GM21367 (cell line): ENCODE measurements around the gene CADM2.
"Not testable (repeated sequence)": the region's sequence is repeated elsewhere in the genome, so short reads cannot be mapped to it uniquely, and the experiment has no call there.

ENCODE experiments used
- ATAC-seq: cut with Tn5 transposase; IDR thresholded peaks from one replicate; pipeline ENCODE4 v1.9.1; 2021; ENCODE audit not compliant: unreplicated experiment

CADM2 gene

DNA sequence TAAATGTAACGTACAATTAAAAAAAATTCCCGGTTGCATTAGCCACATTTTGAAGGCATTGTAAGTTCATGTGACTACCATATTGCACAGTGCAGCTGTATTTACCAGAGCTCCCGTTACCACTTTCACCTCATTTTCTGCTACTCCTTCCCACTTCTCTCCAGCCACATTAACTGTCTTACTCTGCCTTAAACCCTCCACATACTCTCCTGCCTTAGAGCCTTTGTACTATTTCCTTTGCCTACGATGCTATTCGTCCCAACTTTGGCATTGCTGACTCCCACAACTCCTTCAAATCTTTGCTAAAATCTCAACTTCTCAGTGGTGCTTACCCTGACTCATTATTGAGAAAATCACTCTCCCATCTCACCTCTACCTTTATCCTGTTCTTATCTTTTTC is 115.2 kb downstream of the CADM2 start:
- ATAC-seq: no peak

DNA sequence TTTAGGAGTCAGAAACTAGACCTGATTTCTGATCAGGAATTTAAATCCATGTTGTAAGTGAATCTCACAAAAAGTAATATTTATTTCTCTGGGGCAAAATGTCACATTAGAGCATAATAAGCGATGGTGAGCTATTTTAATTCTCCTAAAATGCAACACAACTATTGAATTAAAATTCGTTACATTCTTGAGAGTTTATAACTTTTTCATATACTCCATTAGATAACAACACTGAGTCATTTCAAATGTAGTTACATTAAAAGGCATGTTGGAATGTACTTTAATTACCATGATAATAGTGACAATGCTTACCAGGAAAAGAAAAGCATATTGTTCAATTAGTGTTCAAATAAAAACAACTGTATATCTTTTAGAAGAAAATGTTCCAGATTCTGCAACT is 116.9 kb downstream of the CADM2 start:
- ATAC-seq: no peak

GRCh38 chr3:85077018-85077417 is 118.2 kb downstream of the CADM2 start:
- ATAC-seq: no peak

GRCh38 chr3:85081191-85081906 is 122.6 kb downstream of the CADM2 start:
- ATAC-seq: no peak

DNA sequence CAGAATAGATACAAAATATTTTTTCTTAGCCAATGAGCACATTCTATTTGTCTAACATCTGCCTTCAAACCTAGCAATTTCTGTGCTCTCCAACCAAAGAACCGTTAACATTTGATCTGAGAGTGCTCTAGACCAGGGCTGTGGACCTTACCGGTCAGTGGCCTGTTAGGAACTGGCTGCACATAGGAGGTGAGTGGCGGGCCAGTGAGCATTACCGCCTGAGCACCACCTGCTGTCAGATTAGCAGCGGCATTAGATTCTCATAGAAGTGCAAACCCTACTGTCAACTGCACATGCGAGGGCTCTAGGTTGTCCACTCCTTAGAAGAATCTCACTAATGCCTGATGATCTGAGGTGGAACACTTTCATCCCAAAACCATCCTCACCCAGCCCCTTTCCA is 131.7 kb downstream of the CADM2 start:
- ATAC-seq: no peak

GRCh38 chr3:85100316-85100715 is 141.5 kb downstream of the CADM2 start:
- ATAC-seq: no peak

- no peak for ATAC-seq
These were observed 144.0 kb downstream of the CADM2 start for GRCh38 chr3:85102781-85103180.

GRCh38 chr3:85110393-85110792 is 151.6 kb downstream of the CADM2 start:
- no peak for ATAC-seq

DNA sequence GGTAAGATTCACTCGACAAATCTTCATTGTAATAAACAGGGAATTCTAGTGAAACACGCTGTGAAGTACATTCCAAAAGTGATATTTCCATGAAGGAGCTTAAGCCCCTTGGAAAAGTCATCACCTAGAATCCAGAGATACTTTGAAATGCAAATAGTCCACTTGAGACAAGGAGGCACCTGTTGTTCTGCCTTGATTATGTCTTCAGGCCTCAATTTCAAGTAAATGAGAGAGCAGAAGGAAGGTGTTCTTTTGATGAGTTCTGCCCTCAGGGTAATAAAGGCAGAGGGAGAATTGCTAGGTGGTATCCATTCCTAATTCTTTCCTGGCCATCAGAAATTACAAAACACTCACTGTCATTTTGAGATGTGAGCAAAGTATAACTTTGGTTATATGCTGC is 162.1 kb downstream of the CADM2 start:
- ATAC-seq: no peak

GRCh38 chr3:85132864-85133263 is 174.1 kb downstream of the CADM2 start:
- not testable (repeated sequence) for ATAC-seq

DNA sequence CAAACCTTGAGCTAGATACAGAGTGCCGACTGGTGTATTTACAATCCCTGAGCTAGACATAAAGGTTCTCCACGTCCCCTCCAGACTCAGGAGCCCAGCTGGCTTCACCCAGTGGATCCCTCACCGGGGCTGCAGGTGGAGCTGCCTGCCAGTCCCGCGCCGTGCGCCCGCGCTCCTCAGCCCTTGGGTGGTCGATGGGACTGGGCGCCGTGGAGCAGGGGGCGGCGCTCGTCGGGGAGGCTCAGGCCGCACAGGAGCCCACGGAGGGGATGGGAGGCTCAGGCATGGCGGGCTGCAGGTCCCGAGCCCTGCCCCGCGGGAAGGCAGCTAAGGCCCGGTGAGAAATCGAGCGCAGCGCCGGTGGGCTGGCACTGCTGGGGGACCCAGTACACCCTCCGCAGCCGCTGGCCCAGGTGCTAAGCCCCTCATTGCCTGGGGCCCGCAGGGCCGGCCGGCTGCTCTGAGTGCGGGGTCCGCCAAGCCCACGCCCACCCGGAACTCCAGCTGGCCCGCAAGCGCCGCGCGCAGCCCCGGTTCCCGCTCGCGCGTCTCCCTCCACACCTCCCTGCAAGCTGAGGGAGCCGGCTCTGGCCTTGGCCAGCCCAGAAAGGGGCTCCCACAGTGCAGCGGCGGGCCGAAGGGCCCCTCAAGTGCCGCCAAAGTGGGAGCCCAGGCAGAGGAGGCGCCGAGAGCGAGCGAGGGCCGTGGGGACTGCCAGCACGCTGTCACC is 175.1 kb downstream of the CADM2 start:
- ATAC-seq: not testable (repeated sequence)

DNA sequence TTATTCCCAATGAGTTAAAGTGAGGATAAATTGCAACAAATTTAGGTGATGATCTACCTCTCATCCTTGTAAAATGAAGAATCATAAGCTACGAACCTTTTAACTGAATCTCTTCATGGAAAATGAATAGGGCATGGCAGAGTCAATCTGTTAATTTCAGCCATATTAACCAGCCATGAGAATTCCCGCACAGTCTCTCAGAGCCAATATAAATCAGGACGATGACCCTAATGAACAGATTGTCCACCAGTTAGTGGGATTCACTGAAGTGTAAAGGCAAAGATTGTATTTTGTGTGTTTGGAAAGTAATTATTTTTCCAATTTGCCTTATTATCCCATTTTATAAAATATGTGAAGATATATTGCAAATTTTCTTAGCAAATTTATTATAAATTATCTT is 183.8 kb downstream of the CADM2 start:
- ATAC-seq: no peak

DNA sequence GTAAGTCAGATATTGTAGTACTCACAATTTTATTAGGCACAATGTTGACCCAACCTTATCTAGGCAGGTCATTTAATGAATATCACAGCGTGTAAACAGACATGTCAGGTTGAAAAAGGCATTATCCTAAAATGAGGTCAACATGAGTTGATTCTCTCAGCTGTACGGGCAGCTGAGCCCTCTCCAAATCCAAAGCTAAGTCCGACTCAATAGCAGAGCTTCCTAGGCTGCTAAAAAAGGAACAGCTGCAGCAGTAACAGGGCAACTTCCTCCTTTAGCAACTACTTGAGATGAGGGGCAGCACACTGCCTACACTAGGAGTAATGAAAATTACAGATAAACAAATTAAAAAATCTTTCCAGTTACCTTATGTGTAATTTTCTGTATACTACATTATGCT is 189.2 kb downstream of the CADM2 start:
- no peak for ATAC-seq

DNA sequence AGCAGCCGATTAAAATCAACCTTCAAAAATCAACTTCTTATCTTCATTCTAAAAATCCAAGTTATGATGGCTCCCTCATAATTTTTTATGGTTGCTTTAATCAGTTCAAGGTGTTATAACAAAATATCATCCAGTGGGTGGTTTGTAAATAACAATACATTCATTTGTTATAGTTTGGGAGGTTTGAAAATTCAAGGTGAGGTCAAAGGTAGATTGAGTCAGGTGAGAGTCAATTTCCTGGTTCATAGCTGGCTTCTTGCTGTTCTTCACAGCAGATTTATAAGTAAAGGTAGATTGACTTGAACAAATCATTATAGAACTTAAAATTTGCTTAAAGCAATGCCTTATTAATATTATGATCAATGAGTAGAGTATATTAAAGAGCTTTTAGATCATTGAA is 192.8 kb downstream of the CADM2 start:
- no peak for ATAC-seq

- ATAC-seq: not testable (repeated sequence)
These were observed 194.5 kb downstream of the CADM2 start for GRCh38 chr3:85153279-85153678.

DNA sequence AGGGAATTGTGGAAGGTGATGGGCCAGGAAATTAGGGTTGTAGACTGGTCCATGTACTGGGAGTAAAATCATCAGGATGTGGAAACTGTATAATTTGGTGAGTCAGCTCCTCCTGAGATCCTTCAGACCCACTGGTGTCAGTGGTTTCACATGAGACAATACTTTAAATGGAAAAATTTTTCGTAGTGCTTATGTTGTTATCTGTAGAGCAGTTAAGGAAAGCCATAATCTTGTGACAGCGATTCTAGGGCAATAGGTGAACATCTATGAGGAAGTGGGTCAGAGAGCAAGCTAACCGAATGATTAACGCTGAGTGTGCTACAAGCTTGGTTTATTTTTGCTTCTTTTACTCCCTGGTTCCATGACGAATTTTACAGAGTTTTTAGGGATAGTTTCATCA is 200.6 kb downstream of the CADM2 start:
- no peak for ATAC-seq

GRCh38 chr3:85161544-85161943 is 202.8 kb downstream of the CADM2 start:
- ATAC-seq: no peak

- no peak for ATAC-seq
These were observed 204.1 kb downstream of the CADM2 start for GRCh38 chr3:85162905-85163304.

DNA sequence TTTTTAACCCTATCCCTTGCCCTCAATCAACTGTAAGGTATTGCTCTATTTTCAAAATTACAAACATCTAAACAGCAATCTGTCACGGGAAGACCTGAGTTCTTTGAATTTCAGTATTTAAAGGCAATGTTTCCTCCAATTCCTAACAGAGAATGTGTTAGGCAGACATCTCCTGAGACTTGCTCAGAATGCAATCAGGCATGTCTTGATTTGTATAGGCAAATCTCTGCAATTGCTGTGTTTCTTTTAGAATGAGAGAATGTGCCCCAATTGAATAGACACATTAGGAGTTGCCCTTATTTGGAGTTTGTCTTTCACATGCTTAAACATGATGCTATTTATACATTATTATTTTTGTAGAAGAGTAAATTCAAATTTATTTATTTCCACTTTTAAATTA is 205.6 kb downstream of the CADM2 start:
- no peak for ATAC-seq

- ATAC-seq: no peak
These were observed 208.8 kb downstream of the CADM2 start for GRCh38 chr3:85167576-85167975.

DNA sequence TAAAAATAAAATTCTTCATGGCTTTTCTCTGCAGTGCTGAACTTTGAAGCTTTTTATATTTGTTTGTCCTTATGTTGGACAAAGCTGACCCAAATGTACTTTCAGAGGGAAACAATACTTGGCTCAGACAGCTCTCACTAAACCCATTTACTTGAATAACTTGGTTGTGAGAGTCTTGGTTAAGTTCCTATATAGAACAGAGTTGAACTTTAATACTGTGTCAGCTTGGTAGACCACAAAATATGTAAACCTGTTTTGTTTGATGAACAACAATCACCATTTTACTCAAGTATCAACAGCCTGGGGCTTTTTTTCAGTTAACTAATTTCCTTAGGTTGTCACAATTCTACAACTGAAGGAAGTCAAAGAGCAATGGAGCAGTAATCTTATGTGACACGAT is 211.9 kb downstream of the CADM2 start:
- no peak for ATAC-seq

GRCh38 chr3:85171976-85172375 is 213.2 kb downstream of the CADM2 start:
- ATAC-seq: no peak

DNA sequence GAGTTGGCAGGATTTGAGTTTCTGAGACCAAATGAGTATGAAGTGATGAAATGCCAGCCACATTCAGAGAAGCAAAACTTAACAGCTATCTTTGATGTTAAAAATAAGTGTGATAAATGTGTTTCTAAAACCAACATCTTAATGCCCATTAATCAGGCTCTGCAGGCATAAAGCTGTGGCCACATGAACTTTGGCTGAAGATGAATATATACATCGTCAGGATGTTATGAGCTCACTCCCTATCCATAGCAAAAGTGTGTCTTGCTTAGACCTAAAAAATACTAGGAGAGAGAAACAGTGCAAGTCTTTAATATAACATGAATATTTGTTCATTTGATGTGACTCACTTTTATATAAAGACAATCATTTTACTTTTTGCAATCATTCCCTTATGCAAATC is 218.0 kb downstream of the CADM2 start:
- ATAC-seq: no peak
